Measurements from ENCODE around the gene SPNS1. TPM values are rescaled to one million over a fixed set of nuclear protein-coding genes. Genes with fewer than 3 reads are reported as not detected.
"Not testable (repeated sequence)": the region's sequence is repeated elsewhere in the genome, so short reads cannot be mapped to it uniquely, and the experiment has no call there.

Gene SPNS1
- total RNA-seq, 1 donor, result 33.2 TPM

DNA sequence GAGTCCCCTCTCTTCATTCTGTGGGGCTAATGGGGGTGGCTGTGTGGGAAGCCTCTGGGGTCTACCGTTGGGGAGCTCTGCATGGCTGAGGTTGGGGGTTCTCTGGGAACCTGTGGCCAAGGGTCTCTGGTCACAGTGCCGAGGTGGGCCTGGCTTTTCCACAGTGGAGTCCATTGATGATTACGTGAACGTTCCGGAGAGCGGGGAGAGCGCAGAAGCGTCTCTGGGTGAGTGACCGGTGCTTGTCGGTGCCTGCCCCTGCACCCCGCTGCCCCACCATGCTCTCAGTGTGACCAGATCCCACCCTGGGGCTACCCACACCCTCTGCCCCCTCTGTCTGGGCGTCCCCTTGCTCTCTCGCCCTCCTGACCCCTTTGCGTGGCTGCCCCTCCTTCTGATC is 14.8 kb downstream of the SPNS1 start:
- TF ChIP-seq, protein P1, sequence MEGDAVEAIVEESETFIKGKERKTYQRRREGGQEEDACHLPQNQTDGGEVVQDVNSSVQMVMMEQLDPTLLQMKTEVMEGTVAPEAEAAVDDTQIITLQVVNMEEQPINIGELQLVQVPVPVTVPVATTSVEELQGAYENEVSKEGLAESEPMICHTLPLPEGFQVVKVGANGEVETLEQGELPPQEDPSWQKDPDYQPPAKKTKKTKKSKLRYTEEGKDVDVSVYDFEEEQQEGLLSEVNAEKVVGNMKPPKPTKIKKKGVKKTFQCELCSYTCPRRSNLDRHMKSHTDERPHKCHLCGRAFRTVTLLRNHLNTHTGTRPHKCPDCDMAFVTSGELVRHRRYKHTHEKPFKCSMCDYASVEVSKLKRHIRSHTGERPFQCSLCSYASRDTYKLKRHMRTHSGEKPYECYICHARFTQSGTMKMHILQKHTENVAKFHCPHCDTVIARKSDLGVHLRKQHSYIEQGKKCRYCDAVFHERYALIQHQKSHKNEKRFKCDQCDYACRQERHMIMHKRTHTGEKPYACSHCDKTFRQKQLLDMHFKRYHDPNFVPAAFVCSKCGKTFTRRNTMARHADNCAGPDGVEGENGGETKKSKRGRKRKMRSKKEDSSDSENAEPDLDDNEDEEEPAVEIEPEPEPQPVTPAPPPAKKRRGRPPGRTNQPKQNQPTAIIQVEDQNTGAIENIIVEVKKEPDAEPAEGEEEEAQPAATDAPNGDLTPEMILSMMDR (IDR thresholded peaks at IDR 0.05; ENCODE audit: insufficient read depth, low read depth, low read length), result no peak
- no peak for DNase-seq (ENCODE audit: low read depth)

DNA sequence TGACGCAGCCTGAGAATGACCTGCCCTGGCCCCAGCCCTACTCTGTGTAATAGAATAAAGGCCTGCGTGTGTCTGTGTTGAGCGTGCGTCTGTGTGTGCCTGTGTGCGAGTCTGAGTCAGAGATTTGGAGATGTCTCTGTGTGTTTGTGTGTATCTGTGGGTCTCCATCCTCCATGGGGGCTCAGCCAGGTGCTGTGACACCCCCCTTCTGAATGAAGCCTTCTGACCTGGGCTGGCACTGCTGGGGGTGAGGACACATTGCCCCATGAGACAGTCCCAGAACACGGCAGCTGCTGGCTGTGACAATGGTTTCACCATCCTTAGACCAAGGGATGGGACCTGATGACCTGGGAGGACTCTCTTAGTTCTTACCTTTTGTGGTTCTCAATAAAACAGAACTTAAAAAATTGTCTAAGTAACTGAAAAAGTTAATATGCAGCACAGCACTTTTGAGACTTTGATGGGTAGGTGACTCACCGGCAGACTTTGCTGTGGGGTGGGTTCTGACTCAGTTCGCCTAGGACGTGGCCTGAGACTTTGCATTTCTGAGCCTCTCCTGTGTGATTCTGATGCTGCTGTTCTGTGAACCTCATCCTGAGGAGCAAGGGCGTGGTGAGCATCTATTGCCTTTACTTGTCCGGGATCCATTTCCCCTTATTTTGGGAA is 15.9 kb downstream of the SPNS1 start:
- no peak for DNase-seq (ENCODE audit: low read depth)
- TF ChIP-seq, protein P1 (IDR thresholded peaks at IDR 0.05; ENCODE audit: insufficient read depth, low read depth, low read length), result no peak

More for the DNA sequence above, 14.8 kb downstream of the SPNS1 start:
- H3K4me3 ChIP-seq (ENCODE audit: low read depth, low read length), result no peak overlapping the region

DNA sequence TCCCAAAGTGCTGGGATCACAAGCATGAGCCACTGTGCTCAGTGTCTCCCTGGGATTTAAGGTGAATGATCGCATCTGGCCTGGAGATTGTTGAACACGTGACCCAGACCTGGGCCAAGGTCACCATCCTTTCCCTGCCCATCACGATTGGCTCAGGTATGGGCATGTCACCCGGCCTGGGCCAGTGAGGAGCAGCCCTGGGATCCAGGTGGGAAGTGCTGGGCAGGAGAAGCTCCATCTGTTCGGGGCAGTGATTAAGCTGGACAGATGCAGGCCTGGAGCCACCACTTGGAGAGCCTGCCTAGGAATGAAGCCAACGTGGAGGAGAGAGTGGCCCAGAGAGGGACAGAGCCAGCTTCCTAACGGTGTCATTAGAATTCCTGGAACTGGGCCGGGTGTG is 17.1 kb downstream of the SPNS1 start:
- TF ChIP-seq, protein P1 (IDR thresholded peaks at IDR 0.05; ENCODE audit: insufficient read depth, low read depth, low read length), result no peak
- no peak overlapping the region for H3K4me3 ChIP-seq (ENCODE audit: low read depth, low read length)
- DNase-seq (ENCODE audit: low read depth), result no peak

More for the DNA sequence above, 15.9 kb downstream of the SPNS1 start:
- H3K4me3 ChIP-seq (ENCODE audit: low read depth, low read length), result no peak overlapping the region

GRCh38 chr16:28992496-28992895 is 17.9 kb downstream of the SPNS1 start:
- no peak overlapping the region for H3K4me3 ChIP-seq (ENCODE audit: low read depth, low read length)
- DNase-seq (ENCODE audit: low read depth), result no peak
- TF ChIP-seq, protein P1 (IDR thresholded peaks at IDR 0.05; ENCODE audit: insufficient read depth, low read depth, low read length), result no peak

DNA sequence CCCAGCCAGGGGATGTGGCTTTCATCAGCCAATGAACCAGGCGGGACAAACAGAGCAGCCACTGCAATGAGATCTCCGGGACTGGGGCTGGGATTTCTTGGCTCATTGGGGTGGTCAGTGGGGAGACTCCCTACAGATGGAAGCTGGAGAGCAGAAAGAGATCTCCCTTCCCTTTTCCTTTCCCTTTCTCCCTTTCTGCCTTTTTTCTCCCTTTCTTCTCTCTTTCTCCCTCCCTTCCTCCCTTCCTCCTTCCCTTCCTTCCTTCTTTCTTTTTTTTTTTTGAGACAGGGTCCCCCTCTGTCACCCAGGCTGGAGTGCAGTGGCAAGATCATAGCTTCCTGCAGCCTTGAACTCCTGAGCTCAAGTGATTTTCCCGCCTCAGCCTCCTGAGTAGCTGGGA is 24.3 kb downstream of the SPNS1 start:
- no peak for DNase-seq (ENCODE audit: low read depth)
- TF ChIP-seq, protein P1 (IDR thresholded peaks at IDR 0.05; ENCODE audit: insufficient read depth, low read depth, low read length), result no peak
- no peak overlapping the region for H3K4me3 ChIP-seq (ENCODE audit: low read depth, low read length)

GRCh38 chr16:28999577-28999976 is 25.0 kb downstream of the SPNS1 start:
- H3K4me3 ChIP-seq (ENCODE audit: low read depth, low read length), result no peak overlapping the region
- TF ChIP-seq, protein P1 (IDR thresholded peaks at IDR 0.05; ENCODE audit: insufficient read depth, low read depth, low read length), result no peak
- DNase-seq (ENCODE audit: low read depth), result no peak

DNA sequence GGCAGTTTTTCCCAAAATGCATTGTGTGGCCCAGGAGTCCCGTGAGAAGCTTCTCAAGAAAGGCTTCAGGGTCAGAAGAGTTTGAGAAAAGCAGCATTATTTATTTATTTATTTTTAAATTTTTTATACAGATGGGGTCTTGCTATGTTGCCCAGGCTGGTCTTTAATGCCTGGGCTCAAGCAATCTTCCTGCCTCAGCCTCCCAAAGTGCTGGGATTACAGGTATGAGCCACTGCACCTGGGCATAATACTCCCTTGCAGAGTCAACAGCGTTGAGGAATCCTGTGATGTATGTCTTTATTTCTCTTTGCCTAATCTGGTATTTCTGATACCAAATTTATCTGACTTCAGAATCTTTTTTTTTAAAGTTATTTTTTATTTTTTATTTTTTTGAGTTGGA is 25.4 kb downstream of the SPNS1 start:
- TF ChIP-seq, protein P1 (IDR thresholded peaks at IDR 0.05; ENCODE audit: insufficient read depth, low read depth, low read length), result no peak
- no peak overlapping the region for H3K4me3 ChIP-seq (ENCODE audit: low read depth, low read length)
- no peak for DNase-seq (ENCODE audit: low read depth)

DNA sequence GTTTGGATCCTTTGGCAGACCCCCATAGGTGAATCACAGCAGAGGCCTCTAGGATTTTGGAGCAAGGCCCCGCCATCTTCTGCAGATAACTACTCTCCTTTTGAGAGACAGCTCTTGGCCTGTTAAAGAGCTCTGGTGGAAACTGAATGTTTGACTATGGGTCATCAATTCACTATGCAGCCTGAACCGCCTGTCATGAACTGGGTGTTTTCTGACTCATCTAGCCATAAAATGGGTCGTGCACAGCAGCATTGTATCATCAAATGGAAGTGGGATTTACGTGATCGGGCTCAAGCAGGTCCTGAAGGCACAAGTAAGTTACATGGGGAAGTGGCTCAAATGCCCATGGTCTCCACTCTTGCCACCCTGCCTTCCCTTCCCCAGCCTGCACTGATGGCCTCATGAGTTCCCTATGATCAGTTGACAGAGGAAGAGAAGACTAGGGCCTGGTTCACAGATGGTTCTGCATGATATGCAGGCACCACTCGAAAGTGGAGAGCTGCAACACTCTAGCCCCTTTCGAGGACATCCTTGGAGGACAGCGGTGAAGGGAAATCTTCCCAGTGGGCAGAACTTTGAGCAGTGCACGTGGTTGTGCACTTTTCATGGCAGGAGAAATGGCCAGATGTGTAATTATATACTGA is 30.0 kb downstream of the SPNS1 start:
- H3K4me3 ChIP-seq (ENCODE audit: low read depth, low read length), result not testable (repeated sequence)
- DNase-seq (ENCODE audit: low read depth), result peak; percentile 10
